DND-41 (cell line): ENCODE results near the gene PDS5A.

Experiments
- EZH2 ChIP-seq: IDR thresholded peaks from 3 replicates; pipeline ENCODE4 v1.6.1; 2012; ENCODE audit warnings: borderline replicate concordance, low read depth, mild to moderate bottlenecking, moderate library complexity, low read length, inconsistent platforms; ENCODE audit not compliant: severe bottlenecking
- TF ChIP-seq, protein P1 (sequence below): IDR thresholded peaks from 2 replicates; pipeline ENCODE4 v1.5.1; 2012; ENCODE audit warnings: borderline replicate concordance, low read length, moderate library complexity, mild to moderate bottlenecking; ENCODE audit not compliant: poor library complexity, severe bottlenecking; ENCODE audit errors: extremely low read depth

- TF ChIP-seq, protein P1, sequence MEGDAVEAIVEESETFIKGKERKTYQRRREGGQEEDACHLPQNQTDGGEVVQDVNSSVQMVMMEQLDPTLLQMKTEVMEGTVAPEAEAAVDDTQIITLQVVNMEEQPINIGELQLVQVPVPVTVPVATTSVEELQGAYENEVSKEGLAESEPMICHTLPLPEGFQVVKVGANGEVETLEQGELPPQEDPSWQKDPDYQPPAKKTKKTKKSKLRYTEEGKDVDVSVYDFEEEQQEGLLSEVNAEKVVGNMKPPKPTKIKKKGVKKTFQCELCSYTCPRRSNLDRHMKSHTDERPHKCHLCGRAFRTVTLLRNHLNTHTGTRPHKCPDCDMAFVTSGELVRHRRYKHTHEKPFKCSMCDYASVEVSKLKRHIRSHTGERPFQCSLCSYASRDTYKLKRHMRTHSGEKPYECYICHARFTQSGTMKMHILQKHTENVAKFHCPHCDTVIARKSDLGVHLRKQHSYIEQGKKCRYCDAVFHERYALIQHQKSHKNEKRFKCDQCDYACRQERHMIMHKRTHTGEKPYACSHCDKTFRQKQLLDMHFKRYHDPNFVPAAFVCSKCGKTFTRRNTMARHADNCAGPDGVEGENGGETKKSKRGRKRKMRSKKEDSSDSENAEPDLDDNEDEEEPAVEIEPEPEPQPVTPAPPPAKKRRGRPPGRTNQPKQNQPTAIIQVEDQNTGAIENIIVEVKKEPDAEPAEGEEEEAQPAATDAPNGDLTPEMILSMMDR, result no peak
- TF ChIP-seq EZH2, result no peak
Observed at GRCh38 chr4:39987485-39987884, 9.8 kb upstream of the PDS5A start.
